ENCODE data around the gene TLR9. TPM values are rescaled to one million over a fixed set of nuclear protein-coding genes. Genes with fewer than 3 reads are reported as not detected.
"Not testable (repeated sequence)": the region's sequence is repeated elsewhere in the genome, so short reads cannot be mapped to it uniquely, and the experiment has no call there.

The TLR9 gene, protein sequence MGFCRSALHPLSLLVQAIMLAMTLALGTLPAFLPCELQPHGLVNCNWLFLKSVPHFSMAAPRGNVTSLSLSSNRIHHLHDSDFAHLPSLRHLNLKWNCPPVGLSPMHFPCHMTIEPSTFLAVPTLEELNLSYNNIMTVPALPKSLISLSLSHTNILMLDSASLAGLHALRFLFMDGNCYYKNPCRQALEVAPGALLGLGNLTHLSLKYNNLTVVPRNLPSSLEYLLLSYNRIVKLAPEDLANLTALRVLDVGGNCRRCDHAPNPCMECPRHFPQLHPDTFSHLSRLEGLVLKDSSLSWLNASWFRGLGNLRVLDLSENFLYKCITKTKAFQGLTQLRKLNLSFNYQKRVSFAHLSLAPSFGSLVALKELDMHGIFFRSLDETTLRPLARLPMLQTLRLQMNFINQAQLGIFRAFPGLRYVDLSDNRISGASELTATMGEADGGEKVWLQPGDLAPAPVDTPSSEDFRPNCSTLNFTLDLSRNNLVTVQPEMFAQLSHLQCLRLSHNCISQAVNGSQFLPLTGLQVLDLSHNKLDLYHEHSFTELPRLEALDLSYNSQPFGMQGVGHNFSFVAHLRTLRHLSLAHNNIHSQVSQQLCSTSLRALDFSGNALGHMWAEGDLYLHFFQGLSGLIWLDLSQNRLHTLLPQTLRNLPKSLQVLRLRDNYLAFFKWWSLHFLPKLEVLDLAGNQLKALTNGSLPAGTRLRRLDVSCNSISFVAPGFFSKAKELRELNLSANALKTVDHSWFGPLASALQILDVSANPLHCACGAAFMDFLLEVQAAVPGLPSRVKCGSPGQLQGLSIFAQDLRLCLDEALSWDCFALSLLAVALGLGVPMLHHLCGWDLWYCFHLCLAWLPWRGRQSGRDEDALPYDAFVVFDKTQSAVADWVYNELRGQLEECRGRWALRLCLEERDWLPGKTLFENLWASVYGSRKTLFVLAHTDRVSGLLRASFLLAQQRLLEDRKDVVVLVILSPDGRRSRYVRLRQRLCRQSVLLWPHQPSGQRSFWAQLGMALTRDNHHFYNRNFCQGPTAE
- polyA plus RNA-seq (2013, experiment 1 of 2; ENCODE audit: insufficient read length) = 0.08 TPM
- 0.13 TPM for polyA plus RNA-seq (2013, experiment 2 of 2; ENCODE audit: insufficient read length)

DNA sequence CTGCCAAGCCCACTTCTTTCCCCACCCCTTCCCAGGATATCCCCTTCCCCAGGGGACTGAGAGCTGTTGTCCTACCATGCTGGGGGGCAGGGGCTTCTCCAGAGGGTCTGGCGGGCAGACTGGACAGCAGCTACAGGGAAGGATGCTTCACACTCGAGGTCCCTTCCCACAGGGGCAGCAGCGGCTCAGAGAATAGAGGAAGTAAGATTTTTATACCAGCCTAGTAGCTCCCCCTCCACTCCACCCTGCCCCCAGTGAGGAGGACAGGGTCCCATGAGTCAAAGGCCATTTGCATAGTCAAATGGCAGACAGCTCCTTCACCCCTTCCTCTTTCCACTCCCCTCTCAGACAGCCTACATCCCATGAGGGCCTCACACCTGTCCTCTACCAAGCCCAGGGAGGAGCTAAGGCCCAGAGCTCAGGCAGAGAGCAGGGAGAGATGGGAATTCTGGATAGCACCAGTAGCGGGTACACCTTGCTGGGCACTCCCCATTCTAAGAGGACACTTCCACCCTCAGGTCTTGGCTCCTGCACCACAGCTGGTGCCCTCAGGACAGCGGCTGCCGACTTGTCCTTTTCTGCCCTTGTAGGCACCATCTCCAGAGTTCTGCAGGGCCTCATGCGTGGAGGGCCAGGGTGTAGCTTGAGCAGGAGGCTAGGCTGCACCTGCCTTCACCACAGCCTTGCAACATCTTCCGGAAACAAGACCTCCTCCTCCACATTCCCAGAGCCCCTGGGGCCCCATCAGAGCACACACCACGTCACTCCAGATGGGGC, at the start of gene TLR9:
TLR9 (minus strand) TSS at position 194 of the 777 bp plus-strand sequence; CDS start at position 78, 116 bp downstream.
- DNase-seq = no peak

DNA sequence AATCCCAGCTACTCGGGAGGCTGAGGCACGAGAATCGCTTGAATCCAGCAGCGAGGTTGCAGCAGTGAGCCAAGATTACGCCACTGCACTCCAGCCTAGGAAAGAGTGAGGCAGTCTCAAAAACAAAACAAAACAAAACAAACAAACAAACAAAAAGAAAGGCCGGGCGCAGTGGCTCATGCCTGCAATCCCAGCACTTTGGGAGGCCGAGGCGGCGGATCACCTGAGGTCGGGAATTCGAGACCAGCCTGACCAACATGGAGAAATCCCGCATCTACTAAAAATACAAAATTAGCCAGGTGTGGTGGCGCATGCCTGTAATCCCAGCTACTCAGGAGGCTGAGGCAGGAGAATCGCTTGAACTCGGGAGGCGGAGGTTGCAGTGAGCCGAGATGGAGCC, 49.3 kb upstream of the TLR9 start:
- DNase-seq = not testable (repeated sequence)

DNA sequence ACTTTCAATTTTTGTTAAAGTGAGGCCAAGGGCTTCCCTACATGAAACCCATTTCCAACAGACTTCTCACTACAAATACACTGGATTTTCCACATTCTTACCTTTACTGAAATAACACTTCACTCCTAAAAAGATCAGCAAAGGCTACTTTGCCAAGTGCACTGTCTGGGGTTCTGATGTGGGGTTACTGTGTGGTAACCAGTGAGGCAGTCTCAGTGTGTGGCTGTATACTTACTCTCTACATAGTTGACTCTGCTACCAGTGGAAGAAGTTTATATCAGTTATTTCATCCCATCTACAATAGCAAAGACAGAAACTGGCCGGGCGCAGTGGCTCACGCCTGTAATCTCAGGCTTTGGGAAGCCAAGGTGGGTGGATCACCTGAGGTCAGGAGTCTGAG, 47.4 kb upstream of the TLR9 start:
- DNase-seq = no peak

DNA sequence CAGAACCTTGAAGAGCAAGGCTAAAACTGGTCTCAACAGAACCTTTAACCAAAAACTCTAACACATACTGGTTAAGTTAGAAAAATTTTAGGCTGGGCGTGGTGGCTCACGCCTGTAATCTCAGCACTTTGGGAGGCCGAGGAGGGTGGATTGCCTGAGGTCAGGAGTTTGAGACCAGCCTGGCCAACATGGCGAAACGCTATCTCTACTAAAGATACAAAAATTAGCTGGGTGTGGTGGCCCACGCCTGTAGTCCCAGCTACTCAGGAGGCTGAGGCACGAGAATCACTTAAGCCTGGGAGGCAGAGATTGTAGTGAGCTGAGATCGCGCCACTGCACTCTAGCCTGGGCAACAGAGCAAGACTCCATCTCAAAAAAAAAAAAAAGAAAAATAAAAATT, 46.7 kb upstream of the TLR9 start:
- not testable (repeated sequence) for DNase-seq

DNA sequence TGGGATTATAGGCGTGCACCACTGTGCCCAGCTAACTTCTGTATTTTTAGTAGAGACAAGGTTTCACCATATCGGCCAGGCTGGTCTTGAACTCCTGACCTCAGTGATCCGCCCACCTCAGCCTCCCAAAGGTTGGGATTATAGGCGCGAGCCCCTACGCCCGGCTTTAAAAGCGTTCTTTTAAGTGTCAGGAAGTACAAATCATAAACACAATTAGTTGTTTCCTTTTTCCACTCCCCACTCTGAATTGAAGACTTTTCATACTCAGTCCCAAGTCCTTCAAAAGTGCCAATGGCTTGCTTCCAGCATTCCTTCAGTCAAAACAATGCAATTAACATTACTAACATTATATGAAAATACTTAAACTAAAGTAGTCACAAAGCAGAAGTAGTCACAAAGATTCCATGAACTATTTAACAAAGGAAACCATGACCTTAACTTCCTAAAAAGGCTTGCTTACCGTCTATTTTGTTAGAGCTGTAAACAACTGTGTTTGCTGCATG, 44.9 kb upstream of the TLR9 start:
- DNase-seq = no peak

DNA sequence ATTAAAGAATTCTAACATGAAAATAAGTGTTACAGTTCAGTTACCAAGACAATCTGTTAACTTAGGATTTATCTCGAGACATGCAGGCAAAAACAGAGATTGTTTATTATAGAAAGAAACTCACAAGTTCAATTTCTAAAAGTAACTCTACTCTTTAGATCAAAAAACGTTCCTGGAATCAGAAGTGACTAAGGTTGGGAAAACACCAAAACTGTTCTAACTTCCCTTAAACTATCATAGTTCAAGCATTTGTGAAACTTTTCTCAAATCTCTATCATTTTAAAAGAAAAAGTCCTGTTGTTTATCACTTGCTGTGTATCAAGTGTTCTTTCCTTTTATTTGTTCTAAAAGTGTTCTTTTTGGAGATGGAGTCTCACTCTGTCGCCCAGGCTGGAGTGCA, 44.3 kb upstream of the TLR9 start:
- no peak for DNase-seq

DNA sequence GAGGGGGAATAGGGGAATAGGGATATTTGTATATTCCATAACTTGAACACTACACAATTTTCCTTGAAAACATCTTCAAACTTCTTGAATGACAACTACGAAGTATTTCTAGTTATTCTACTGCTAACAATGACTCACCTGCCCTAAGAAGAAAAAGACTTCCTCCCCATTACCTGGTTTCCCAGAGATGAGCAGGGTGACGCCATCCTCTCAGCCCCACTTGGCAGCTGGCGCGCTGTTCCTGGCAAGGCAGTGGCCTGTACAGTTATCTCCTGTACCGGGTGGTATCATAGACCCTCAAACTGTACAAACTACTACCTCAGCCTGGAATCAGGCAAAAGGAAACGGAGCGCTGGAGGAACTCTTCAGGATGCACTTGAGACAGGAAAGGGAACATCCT, 42.6 kb upstream of the TLR9 start:
- no peak for DNase-seq

DNA sequence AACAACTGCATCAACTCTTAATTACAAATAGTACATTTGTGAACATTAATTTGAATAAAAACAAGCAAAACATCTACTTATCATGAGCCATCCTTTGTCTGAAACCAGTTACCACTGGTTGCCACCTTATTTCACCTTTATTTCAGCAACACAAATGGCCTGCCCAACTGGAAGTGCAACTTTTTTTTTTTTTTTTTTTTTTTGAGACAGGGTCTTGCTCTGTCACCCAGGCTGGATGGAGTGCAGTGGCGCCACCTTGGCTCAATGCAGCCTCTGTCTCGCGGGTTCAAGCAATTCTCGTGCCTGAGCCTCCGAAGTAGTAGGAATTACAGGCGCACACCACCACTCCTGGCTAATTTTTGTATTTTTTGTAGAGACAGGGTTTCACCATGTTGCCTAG, 39.9 kb upstream of the TLR9 start:
- no peak for DNase-seq

DNA sequence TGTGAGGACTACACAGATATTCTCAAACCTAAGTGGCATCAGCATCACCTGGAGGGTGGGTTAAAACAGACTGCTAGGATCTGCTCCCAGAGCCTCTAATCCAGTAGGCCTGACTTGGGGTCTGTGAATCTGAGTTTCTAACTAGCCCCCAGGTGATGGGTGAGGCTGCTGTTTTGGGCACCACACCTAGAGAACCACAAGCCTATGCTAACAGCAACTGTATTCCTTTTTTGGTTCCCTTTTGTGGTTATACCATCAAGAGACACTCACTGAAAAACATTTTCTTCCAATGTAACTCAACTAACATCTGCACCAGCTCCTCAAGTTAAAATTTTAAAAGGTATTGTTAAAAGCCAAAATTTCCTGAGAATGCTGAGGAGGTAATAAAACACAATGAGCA, 37.0 kb upstream of the TLR9 start:
- no peak for DNase-seq

DNA sequence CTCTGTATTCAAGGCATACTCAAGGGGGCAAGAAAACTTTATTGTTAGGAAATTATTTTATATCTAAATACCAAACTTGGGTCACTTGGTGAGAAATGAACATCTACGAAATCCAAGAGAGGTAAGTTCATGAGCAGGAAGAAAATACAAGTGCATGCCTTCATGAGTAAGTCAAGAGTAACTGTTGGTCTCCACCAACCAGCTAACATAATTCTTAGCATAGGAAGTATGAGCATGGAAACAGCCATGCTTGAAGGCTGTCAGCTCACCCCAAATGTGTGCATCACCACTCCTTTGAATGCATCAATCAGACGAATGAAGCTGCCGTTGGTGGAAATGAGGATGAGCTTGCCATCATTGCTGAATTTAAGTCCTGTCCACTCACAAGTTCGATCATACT, 34.0 kb upstream of the TLR9 start:
- no peak for DNase-seq

DNA sequence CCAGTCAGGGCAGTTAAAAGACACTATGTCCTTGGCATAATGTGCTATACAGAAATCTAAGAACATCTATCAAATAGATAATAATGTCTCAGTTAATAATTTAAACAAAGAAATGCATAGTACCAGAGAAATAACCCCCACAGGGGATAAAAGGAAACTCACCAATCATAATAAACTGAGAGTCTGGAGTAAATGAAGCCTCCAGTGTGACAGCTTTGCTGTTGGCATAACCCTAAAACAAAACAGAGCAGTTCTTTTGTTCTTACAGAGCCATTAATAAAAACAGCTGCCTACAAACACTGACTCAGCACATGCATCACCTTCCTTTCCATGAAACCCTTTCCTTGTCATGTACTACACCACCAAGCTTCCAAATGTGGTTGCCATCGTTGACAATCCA, 33.6 kb upstream of the TLR9 start:
- DNase-seq = no peak

DNA sequence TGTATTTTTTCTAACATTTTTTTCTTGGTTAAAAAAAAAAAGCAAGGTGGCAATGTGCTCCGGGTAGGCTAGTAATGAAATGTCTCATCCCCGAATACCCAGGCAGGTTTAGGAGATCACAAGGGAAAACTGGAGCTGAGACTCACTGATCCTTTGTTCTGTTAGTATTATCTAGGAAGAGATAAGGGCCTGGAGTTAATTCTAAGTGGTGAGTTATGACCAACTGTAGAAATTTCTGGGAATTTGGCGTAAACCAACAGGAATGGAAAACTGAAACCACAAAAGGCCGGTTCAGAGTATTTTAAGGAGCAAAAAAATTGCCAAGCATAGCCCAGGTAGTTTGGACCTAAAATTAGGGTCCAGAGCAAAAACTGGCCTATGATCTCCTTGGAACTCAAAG, 32.5 kb upstream of the TLR9 start:
- no peak for DNase-seq

DNA sequence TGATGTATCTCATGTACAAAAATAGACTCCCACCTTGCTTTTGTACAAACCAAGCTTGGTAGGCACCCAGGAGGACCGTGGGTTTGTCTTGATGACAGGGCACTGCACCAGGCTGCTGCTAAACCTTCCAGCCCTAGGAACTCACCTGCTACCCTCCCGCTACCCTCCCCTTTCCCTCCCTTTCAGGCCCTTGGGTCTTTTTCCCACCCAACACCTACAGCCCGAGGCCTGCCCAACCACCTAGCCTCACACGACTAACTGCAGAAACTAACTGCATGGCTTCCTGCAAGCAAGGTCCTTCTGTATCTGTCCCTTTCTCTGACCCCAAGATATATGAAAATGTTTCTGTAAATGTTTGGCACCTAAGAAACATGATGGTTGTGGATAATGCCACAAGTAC, 31.2 kb upstream of the TLR9 start:
- DNase-seq = no peak

DNA sequence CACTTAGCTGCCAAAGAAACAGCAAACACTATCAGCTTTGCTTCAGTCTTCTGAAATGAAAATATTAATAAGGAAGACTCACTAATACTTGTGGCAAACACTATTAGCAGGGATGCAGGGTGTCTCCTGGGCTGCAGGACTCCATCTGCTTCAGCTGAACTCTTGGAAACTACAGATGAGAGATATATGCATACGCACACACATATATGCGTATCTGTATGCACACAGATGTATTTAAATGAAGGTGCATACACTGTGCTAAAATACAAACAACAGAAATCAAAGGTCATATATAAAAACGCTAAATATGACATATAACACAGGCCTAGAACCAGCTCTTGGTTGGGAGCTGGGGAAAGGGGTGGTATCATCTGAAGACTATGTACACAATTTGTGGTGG, 30.7 kb upstream of the TLR9 start:
- DNase-seq = no peak

DNA sequence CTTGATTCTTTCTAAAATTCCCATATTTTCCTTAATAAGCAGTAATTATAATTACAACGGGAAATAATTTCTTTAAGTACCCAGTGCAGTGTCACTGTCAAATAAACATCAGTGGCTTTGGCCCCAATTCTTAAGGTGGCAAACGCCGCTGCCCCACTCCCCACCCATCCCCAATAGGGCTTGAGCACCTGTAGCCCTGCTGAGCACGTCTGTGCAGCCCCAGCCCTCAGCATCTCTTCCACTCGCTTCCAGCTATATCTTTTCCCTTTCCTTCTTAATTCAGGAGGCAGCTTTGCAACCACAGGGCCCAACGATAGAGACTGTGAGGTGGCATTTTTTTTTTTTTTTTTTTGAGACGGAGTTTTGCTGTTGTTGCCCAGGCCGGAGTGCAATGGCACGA, 29.2 kb upstream of the TLR9 start:
- no peak for DNase-seq

DNA sequence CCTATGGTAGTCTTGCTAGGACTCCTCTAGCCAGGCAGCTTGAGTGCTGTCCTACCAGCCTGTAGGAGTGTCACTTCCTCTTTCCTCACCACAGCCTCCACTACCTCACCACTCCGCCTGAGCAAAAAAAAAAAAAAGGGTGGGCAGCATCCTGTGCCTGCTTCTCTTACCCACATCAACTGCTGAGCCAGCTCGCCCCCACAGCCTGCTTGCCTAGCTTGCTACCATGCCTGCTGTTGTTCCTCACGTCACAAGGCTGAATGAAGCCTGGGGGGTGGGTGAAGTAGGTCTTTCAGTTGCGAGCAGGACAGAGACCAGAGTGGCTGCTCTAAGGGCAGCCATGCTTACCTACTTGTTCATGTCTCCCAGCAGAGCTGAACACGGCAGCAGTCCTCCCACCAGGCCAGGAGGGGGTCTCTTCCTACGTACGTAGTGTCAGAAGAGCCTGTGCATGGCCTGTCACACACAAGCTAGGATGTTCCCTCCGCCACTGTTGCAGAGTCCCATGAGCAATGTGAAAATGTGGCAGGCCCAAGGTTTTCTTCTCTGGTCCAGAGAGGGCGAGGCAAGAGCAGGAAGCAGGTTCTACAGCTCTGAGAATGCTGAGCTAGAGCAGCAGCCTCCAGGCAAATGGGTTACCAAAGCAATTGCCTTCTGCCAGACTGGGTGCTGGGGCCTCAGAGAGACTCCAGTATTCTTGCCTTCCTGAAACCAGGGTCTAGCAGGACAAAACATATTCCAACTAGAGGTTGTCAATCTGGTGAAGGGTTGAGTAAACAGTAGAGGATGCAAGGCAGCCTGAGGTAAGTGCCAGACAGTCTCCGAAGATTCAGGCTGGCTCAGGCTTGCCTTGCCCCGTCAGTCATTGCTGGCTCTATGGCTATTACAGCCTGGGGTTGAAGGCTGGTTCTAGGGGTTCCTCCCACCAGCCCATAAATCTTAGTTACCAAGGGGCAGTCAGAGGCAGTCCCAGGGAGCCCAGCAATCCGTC, 28.2 kb upstream of the TLR9 start:
- no peak for DNase-seq

DNA sequence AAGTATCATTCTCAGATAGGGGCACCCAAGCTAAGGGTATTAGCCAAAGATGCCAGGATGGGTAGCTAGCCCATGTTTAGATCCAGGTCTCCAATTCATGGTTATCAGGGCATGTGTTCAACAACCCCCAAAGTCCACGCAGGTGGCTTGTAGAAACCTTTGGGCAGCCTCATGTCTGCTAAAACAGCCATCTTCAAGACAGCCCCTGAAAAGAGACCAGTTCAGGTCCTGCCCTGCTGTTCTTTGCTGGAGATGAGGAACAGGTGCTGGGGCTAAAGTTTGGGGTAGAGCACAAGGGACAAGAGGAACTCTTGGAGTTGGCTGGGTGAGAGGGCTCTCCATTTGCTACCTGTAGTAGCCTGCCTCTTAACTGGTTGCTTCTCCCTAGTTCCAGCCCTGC, 24.7 kb upstream of the TLR9 start:
- DNase-seq = no peak

DNA sequence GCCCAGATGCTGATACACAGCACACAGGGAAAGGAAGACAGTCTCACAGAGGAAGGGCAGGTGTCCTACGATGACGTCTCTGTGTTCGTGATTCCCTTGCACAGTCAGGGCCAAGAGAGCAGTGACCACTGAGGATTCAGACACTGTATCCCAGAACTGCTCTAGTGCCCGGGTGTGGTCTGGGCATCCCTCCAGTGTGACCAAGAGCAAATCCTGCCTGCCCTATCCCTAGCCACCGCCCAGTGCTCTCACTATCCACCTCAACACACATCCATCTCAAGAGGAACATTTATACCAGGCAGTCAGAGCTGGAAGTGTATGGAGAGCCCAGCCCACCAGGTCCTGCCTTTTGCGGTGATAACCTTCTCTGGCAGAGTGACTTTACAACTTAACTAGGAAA, 24.2 kb upstream of the TLR9 start:
- no peak for DNase-seq

DNA sequence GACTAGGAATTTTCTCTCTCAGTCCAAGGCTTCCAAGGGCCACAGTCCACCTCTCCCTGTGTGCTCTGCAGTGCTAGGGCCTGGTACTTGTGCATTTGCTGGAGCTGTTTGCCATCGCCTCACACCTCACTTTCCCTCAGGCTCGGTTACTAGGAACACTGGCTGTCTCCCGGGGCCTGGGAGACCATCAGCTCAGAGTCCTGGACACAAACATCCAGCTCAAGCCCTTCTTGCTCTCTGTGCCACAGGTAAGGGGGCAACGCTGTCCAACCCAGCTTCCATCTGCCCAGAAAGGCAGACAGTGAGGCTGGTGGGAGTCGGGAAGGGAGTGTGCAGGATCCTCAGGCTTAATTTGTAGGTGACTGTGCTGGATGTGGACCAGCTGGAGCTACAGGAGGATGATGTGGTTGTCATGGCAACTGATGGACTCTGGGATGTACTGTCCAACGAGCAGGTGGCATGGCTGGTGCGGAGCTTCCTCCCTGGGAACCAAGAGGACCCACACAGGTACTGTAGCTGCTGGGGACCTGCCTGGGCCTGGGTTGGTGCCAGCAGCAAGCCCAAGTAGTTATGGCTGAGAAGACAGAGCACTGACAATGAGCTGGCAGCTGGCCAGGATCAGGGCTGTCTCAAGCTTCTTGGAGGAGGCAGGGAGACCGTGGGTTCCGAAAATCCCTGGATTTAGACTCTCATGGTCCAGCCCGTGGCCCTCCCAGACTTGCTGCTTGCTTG, 23.5 kb upstream of the TLR9 start:
- DNase-seq = no peak

DNA sequence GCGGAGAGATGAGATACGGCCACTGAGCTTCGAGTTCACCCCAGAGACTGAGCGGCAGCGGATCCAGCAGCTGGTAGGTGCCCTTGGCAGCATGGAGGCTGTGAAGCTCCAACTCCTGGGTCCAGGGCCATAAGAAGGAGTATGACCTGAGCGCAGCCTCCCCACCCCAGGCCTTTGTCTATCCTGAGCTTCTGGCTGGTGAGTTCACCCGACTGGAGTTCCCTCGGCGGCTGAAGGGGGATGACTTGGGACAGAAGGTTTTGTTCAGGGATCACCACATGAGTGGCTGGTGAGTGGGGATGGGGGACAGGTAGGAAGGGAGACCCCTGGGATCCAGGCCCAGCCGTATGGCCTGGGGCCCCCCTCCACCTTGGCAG, 22.7 kb upstream of the TLR9 start:
- DNase-seq = no peak

All from fibroblast of skin of back (primary cell).